Stimulated activated CD8-positive, alpha-beta memory T cell treated with anti-CD3 and anti-CD28 coated beads, Interleukin-15, amount 100 ng/mL, for 24 hours (primary cell): ENCODE measurements around the gene LYVE1.
"Not testable (repeated sequence)": the region's sequence is repeated elsewhere in the genome, so short reads cannot be mapped to it uniquely, and the experiment has no call there.

ENCODE experiments used
- DNase-seq: peaks from one replicate; pipeline ENCODE4 v3.0.0-alpha.2; 2020; ENCODE audit warnings: low read depth

The LYVE1 gene, protein sequence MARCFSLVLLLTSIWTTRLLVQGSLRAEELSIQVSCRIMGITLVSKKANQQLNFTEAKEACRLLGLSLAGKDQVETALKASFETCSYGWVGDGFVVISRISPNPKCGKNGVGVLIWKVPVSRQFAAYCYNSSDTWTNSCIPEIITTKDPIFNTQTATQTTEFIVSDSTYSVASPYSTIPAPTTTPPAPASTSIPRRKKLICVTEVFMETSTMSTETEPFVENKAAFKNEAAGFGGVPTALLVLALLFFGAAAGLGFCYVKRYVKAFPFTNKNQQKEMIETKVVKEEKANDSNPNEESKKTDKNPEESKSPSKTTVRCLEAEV

DNA sequence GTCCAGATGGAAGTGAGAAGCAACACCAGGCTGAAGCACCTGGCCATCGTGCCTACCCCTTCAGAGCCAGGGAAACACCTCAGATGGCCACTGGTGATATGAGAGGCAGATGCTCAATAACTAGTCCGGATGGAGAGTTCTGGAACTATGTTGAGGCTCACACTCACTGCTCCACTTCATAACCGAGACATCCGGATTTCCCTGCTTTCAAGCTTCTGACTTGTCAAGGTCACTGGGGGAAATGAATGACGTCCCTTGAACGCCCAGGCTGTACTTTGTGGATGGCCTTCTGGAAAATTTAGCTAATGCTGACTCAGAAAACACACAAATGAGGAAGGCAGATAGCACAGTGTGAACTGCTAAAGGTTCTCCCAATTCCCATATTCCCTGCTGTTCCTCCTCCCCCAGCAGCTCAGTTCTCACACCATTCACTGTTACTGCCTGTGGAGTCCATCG is at the start of gene LYVE1:
Gene LYVE1 (minus strand): TSS at position 180 of the 456 bp plus-strand sequence. CDS start 133 bp downstream, at position 47.
- no peak for DNase-seq

DNA sequence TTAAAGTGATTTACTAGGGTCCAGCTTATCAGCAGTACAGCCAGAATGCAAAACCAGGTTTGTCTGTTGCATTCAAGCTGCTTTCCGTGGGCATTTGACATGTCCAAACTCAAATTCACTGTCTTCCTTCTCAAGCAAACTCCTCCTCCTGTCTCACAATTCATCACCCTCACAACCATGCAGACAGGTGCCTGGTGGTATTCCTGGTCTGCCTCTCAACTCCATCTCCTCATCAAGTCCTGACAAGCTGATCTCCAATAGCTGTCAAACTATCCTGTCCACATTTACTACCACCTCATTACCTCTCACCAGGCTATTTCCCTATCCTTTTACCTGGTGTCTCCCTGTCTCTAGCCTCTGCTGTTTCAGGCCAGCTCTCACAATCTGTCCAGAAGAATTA is 49.1 kb upstream of the LYVE1 start:
- DNase-seq: no peak

DNA sequence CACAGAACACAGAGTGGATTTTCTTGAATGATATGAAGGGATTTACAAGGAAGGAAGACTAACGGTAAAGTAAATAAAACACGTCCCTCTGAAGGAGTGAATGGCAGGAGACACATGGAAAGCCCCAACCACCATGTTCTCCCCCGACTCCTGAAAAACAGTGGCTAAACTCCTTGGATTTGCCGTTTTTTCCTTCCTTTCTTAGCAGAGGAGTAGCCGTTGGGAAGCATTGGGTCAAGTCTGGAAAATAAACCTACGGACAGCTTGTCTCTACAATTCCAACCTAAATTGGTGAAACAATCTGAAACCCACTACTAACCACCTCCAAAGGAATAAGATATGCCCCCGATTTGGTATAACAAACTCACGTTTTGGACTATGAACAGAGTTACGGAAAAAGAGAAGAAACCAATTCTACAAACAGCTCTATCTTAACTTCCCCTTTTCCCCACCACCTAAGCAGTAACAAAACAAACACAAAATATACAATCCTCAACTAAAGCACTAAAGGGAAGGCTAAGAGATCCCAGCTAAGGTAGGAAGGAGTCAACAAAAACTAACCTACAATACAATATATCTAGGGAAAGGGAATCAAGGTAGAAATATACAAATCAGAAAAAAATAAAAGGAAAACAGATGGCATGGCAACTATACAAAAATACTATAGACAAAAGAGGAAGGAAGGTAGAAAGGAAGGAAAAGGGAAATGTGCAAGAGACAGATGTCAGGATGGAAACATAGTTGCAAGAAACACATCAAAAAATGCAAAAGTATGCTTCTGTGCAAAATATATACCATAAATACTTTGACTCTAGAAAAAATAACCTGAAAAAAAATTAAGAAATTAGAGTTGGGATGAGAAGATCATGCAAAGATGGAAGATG is 43.8 kb upstream of the LYVE1 start:
- DNase-seq: no peak

DNA sequence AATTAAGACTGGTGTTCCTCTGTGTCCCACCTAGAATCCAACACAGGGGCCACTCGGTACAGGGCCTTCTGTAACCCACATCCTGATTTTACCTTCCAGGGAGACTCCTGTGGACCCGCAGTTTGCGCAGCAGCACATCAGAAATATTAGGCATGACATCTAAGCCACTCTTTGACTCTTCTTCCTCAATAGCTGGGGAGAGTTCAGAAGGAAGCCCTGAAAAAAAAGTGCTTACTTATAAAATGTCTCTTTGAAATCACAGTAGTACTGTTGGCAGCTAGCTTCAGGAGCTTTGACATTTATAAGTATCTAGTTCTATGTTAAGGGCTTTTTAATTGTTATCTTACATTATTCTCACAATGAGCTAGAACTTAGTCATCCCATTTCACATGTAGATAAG is 41.2 kb upstream of the LYVE1 start:
- no peak for DNase-seq

DNA sequence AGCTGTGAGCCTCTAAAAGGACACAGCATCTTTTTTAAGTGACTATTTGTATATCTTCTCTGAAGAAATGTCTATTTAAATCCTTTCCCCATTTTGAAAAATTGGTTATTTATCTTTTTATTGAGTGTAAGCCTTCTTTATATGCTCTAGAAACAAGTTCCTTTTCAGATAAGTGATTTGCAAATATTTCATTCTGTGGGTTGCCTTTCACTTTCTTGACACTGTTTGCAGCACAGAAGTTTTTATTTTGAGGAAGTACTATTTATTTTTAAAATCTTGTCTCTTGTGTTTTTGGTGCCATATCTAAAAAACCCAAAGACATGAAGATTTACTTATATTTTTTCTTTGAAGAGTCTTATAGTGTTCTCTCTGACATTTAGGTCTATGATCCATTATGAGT is 40.1 kb upstream of the LYVE1 start:
- no peak for DNase-seq

DNA sequence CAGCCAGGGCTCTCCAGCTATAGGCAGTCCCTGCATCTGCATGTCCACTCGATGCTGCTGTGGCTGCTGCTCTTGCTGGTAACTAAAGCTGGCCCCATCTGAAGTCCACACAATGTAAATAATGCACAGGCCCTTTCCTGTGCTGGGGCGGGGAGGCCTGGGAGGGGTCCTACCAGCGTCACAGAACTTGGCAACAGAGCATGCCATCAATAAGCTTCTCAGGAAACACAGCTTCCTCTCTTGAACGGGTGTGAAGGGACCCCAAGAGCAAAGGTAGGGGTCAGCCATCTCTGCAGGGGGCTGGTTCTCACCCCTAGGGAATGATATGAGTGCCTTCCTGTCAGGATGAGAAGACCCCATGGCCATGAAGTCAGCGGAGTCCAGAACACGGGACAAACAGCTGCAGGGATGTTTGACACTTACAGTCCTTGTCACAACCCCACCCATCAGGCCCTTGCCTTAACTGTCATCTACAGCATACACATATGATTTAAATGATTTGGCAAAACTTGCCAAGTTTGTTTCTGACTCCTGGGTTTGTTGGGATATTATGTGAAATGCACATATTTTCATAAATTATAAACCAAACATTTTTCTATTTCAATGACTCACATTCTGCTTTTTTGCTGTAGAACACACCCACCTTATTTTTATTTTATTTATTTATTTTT is 39.1 kb upstream of the LYVE1 start:
- DNase-seq: no peak

DNA sequence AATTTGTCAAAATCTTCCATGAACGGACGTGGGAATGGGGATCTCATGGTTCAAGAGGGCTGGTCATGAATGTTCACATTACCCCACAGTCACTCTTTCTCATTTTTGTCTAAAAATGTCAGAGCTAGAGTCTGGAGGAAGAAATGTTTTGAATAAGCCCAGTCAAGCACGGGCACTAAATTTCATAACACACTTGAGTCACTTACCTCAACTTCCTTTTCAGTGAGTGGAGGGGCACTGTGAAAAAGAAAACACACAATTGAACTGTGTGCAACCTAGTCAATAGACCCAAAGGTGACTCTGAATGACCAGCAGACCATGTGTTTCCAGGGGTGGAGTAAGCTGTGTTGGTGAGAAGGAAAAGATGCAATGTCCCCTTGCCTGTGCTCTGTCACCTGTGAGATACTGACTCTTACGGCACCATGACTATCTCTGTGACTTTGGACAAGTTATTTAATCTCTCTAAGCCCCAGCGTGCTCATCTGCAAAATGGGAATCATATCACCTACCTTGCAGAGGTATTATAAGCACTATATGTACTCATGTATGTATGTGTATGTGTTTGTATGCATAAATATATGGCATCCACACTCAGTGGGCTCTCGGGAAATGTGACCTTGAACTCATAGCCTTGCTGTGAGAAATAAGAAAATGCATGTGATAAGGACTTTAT is 38.2 kb upstream of the LYVE1 start:
- DNase-seq: no peak

DNA sequence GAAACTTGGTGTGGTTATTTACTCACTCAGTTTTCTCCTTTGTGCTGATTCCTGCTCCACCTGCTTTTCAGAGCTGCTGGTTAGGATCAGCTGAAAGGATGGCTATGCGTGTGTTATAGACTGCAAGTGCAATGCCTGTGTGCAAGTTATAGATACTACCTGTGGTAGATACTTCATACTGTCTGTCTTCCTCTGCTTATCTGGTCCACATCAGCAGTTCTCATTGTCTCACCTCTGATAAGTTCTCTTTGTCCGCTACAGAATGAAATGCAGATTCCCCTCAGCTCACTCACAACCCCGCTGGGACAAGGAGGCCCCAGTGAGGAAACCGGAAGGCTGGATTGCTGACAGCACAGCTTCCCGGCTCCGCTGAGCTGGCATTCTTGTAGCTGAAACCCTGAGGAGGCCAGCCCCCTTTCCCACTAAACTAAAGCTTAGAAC is 37.5 kb upstream of the LYVE1 start:
- DNase-seq: no peak

DNA sequence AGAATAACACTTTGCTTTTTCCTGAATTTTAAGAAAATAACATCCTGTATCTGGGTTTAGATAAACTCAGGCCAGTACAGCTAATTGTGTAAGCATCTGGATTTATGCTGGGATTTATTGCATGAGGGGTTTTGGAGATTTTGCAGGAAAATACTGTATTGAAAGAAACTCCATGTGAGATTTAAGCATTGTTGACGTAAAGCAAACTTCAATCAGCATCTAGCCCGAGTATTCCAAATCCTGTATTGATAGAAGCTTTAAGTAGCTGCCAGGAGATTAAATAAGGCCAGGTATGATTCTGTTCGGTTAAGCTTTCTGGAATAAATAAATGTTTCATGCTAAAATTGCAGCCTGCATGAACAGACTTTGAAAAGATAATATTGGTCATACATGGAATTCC is 36.3 kb upstream of the LYVE1 start:
- DNase-seq: no peak

DNA sequence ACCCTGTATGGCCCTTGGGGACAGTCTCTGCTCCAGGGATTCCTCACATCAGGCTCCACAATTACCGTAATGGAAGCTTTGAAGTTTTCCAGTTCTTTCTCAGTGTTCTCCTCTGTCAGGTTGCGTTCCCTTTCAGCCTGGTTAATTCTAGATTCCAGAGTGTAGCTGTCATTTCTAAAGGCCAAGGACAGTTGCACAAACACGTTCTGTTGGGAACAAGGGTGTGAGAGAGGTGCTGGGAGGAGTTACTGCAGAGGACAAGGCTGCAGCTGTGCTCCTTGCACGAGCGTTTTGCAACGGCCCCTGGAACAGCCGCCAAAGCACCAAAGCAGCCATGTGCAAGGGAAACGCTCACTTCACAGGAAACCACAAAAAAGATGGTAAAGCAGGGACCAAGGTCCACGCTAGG is 35.9 kb upstream of the LYVE1 start:
- no peak for DNase-seq

DNA sequence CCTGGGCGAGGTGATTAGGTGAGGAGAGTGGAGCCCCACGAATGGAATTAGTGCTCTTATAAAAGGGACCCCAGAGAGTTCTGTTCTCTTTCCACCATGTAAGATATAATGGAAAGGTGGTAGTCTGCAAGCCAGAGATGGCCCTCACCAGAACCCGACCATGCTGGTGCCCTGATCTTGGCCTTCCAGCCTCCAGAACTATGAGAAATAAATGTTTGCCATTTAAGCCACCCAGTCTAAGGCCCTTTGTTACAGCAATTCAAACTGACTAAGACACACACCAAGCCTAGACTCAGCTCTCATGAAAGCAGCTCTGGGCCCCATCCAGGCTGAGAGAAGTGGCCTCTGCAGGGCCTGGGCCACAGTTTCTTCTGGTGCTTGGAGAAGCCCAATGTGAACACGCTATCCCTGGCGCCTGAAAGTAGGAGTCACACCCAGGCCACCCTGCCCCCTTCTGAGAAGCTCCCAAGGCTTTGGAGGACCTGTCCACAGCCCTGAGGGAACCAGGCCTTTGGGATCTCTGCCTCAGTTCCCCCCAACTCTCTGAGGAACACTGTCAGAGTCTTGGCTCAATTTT is 35.3 kb upstream of the LYVE1 start:
- no peak for DNase-seq

DNA sequence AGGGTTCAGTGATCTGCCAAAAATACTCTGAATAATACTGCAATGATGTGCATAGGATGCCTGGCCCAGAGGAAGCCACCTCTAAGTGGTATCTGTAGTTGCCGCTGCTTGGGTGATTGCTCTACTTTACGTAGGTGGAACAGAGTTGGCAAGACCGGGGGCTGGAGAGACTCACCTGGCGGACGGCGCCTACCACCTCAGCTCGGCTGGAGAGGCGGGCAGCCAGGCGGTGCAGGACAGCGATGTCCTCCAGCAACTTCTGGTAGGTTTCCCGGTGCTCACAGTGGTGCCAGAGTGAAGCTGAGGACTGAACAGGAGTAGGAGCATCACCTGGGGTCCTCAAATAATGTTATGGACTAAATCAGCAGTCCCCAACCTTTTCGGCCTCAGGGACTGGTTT is 34.5 kb upstream of the LYVE1 start:
- no peak for DNase-seq

DNA sequence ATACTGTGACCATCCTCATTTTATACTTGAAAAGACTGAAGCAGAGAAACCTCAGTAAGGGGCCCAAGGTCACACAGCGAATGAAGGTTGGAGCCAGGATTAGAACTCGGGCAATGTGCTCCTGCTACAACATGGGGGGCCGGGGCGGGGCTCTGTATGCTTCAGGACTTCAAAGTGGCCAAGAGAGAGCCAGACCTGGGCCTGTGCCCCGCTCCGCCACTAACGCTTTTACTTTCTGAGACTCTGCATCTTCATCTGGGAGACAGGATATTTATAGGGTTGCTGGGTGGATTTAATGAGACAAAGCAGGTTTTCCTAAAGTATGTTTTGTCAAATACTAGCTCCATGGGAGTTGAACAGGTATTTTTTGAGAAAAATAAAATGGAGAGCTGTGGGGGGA is 33.9 kb upstream of the LYVE1 start:
- DNase-seq: no peak

DNA sequence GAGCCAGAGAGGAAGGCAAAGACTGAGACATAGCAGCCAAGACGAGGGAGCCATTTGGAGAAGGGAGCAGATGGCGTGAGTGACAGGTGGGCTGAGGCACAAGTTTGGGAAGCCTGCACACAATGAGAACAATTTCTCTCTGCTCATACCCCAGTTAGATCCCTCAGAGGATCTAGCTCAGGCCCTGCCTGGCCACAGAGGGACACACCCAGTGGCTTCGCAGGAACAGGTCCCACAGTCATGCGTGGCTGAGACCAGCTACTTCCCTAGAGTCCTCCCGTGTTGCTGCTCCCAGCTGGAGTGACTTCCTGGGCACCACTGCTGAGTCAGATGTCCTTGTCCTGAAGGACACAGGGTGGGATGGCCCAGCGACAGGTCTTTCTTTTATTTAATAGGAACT is 33.4 kb upstream of the LYVE1 start:
- no peak for DNase-seq

DNA sequence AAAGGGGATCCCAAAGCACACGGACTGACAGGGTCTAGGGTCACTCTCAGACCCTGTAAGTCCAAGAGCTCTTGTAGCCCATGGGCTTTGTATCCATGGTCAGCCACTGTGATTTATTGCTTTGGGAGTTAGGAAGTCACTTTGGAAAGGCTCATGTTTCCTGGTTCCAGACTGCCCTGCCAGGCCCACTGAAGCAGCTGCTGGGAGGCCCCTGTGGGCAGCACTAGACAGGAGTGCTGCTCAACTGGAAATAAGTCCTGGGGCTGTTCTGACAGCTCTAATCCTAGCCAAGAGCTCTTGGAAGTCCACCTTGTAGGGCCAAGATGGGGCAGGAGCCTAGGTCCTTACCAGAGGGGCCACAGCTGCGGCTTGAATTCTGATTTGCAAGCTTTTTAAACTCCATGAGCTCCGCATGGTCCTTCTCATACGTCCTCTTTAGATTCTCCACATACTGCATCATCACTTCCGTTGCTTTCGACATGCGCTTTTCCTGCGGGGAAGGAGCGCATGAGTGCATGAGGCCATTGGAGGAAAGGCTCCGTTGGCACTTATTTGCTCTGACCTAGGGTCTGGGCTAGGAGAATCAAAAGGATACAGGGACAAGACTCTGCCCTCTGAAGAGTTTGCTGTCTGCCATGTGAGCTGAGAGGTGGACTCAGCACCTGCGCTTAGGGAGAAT is 32.2 kb upstream of the LYVE1 start:
- DNase-seq: no peak

DNA sequence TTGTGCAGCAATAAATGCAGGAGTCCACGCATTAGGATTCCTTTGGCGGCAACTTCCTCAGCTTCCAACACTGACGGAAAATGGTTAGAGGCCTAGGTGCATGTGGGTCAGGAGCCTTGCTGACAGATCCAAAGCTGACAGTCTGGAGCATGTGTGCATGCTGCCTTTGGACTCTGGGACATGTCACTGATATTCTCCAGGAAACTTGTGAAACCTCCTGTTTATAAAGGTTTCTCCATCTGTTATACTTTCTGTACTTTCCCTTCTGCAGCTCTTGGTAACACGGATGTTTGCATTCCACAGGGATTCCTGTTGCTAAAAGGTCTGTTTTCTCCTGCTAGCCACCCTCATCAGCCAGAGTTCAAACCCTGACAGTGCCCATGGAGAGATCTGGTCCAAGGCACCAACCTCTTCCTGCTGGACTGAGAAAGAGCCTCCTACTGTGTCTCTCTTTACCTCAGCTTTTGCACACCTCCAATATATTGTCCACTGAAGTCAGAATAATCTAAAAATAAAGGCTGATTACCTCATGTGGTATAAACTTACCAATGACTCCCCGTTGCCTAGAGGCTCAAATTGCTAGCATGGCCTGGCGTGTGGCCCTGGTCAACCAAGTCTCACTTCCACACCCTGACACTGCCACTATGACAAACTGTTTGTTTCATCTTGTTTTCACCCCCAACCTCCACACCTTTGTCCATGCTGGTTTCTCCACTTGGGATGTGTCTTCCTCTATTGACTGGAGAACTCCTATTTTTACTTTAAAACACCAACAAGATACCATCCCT is 31.1 kb upstream of the LYVE1 start:
- DNase-seq: no peak

DNA sequence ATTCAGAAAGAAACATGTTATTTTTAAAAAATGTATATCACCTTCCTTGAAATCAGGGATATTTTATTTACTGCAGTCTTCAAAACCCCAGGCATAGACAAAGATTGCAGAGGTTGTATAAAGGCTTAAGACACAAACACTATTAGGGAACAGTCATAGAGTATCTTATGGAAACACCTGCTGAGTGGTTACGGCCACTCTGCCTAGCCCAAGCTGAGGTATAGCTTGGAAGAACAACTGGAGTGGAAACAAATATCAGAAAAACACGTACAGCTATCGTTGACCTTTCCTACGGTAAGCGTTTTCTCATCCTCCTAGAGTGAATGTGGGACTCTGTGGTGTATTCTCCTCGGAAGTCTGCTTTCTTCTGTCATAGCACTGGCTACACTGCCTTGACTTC is 30.4 kb upstream of the LYVE1 start:
- DNase-seq: no peak

DNA sequence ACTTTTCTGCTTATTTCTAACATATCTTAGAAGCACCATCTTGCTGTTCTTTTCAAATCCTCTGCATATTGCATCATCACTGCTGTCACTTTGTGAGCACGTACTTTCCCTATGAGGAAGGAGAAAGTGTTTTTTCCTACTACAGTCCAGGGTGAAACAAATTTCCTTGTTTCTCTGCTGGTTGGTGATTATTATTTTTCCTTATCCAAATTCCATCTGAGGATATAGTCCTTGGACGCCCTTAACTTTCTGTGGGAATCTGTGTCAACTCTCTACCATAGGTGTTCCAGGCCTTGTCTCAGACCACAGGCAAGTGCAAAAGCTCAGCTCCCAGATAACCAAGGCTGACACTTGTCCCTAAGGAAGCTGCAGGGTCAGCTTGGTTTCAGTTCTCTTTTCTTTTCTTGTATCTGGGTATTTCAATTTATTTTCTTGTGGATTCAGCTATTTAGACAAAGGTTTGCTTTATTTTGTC is 29.4 kb upstream of the LYVE1 start:
- no peak for DNase-seq

DNA sequence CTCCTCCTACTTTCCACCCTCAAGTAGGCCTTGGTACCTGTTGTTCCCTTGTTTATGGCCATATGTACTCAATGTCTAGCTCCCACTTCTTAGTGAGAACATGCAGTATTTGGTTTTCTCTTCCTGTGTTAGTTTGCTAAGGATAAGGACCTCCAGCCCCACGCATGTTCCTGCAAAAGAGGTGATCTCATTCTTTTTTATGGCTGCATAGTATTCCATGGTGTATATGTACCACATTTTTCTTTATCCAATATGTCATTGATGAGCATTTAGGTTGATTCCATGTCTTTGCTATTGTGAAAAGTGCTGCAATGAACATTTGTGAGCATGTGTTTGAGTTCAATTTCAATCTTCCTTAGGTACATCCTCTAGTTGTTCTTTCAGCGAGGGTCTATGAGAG is 27.4 kb upstream of the LYVE1 start:
- DNase-seq: not testable (repeated sequence)

DNA sequence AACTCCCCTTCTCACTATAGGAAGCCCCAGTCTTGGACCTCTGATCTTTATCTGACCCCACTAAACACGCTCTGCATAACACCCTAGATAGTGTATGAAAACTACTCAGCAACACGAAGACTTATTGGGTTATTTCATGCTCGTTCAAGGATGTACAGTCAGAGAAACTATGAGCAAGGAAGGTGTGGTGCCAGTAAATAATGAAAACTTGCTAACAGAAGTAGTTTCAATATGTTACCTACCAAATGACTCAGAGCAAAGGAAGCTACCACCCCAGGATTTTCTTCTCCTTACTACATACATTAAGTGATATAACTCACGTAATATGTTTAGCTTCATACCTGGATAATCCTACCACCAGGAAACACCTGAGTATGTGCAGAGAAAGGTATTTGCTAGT is 25.9 kb upstream of the LYVE1 start:
- no peak for DNase-seq
